IMR-90 (cell line): ENCODE results near the gene ARPC4. TPM values are rescaled to one million over a fixed set of nuclear protein-coding genes. Genes with fewer than 3 reads are reported as not detected.
A peak's percentile ranks its signal among the peaks of the same experiment; 100 is the strongest.

Source experiments
- ATAC-seq: fragments of 200-7000 bp; cut with Tn5 transposase; 2 replicates; pipeline ENCODE4 v1.9.1; 2020; ENCODE audit warnings: low read depth, mild to moderate bottlenecking, moderate library complexity
- BruUV-seq: library from RNA; stranded (reverse); fragments of 400-500 nt; replicated peaks from 2 replicates; lab custom pipeline; 2021; lab: Mats Ljungman, UMichigan
- CTCF ChIA-PET: fragments of 300-600 bp; formaldehyde crosslinking; extraction: SDS; loops from one replicate; lab custom pipeline; 2021; ENCODE audit warnings: antibody characterized with exemption; lab: Yijun Ruan, JAX
- POLR2A ChIA-PET: fragments of 300-600 bp; sonication (Branson Sonifier 250); formaldehyde crosslinking; loops from one replicate; lab custom pipeline; 2022; ENCODE audit warnings: antibody characterized with exemption; ENCODE audit not compliant: unreplicated experiment; lab: Charles Lee
- DNase-seq: peaks from one replicate; pipeline ENCODE4 v3.0.0; 2013
- H2AFZ ChIP-seq: replicated peaks from 2 replicates; pipeline ENCODE3; 2013; ENCODE audit warnings: low read length, mild to moderate bottlenecking; ENCODE audit not compliant: poor library complexity
- H2AK5ac ChIP-seq: 2 replicates; pipeline ENCODE4 v1.6.1; 2013; ENCODE audit warnings: low read depth, low read length, inconsistent platforms
- H2AK9ac ChIP-seq: replicated peaks from 2 replicates; pipeline ENCODE3; 2013; ENCODE audit warnings: mild to moderate bottlenecking, low read depth, low read length, moderate library complexity; ENCODE audit not compliant: poor library complexity
- H2BK120ac ChIP-seq: 2 replicates; pipeline ENCODE4 v1.6.1; 2013; ENCODE audit warnings: low read depth, low read length, inconsistent platforms
- H2BK15ac ChIP-seq: 3 replicates; pipeline ENCODE4 v1.6.1; 2013; ENCODE audit warnings: low read depth, low read length, inconsistent platforms
- H2BK20ac ChIP-seq: 2 replicates; pipeline ENCODE4 v1.6.1; 2013; ENCODE audit warnings: low read depth, mild to moderate bottlenecking, inconsistent platforms, low read length, moderate library complexity
- H2BK5ac ChIP-seq: 2 replicates; pipeline ENCODE4 v1.6.1; 2013; ENCODE audit warnings: mild to moderate bottlenecking, low read depth, low read length, inconsistent platforms; ENCODE audit not compliant: poor library complexity, severe bottlenecking
- H3K14ac ChIP-seq: replicated peaks from 2 replicates; pipeline ENCODE4 v1.6.1; 2013; ENCODE audit warnings: low read depth, low read length, inconsistent platforms
- H3K18ac ChIP-seq: 2 replicates; pipeline ENCODE4 v1.6.1; 2013; ENCODE audit warnings: low read depth, low read length, control low read depth
- H3K23ac ChIP-seq: 2 replicates; pipeline ENCODE4 v1.6.1; 2013; ENCODE audit warnings: low read depth, low read length, inconsistent platforms
- H3K27ac ChIP-seq: 2 replicates; pipeline ENCODE4 v1.5.1; 2013; ENCODE audit warnings: mild to moderate bottlenecking, control low read depth, low read length; ENCODE audit not compliant: insufficient read depth
- H3K27me3 ChIP-seq: 2 replicates; pipeline ENCODE4 v1.6.1; 2013; ENCODE audit warnings: low read length; ENCODE audit not compliant: control insufficient read depth, insufficient read depth
- H3K36me3 ChIP-seq: 2 replicates; pipeline ENCODE4 v1.6.1; 2013; ENCODE audit warnings: low read length, mixed read lengths; ENCODE audit not compliant: control insufficient read depth, insufficient read depth
- H3K4ac ChIP-seq: 2 replicates; pipeline ENCODE4 v1.6.1; 2013; ENCODE audit warnings: low read depth, low read length, inconsistent platforms
- H3K4me1 ChIP-seq: 2 replicates; pipeline ENCODE4 v1.6.1; 2013; ENCODE audit warnings: low read length, mixed read lengths; ENCODE audit not compliant: control insufficient read depth, insufficient read depth
- H3K4me2 ChIP-seq: 2 replicates; pipeline ENCODE4 v1.6.1; 2013; ENCODE audit warnings: low read depth, mild to moderate bottlenecking, control low read depth, low read length, moderate library complexity
- H3K4me3 ChIP-seq: 2 replicates; pipeline ENCODE4 v1.5.1; 2013; ENCODE audit warnings: low read depth, mild to moderate bottlenecking, control low read depth, low read length, moderate library complexity; ENCODE audit not compliant: insufficient read depth
- H3K56ac ChIP-seq: 2 replicates; pipeline ENCODE4 v1.6.1; 2013; ENCODE audit warnings: low read length, inconsistent platforms; ENCODE audit not compliant: insufficient read depth; ENCODE audit errors: extremely low read depth
- H3K79me1 ChIP-seq, 2 experiments: 2 replicates each; pipeline ENCODE4 v1.6.1; 2013; ENCODE audit warnings: low read length in 2 of 2, inconsistent platforms in 1 of 2, low read depth in 1 of 2
- H3K9ac ChIP-seq: 2 replicates; pipeline ENCODE4 v1.6.1; 2013; ENCODE audit warnings: low read depth, low read length, control low read depth
- H3K9me1 ChIP-seq: 2 replicates; pipeline ENCODE4 v1.6.1; 2013; ENCODE audit warnings: low read length, inconsistent platforms; ENCODE audit not compliant: insufficient read depth
- H3K9me3 ChIP-seq: 2 replicates; pipeline ENCODE4 v1.6.1; 2013; ENCODE audit warnings: low read length; ENCODE audit not compliant: control insufficient read depth, insufficient read depth
- H4K20me1 ChIP-seq: 2 replicates; pipeline ENCODE4 v1.6.1; 2013; ENCODE audit warnings: low read length, inconsistent platforms; ENCODE audit not compliant: insufficient read depth
- H4K5ac ChIP-seq: 2 replicates; pipeline ENCODE4 v1.6.1; 2013; ENCODE audit warnings: mild to moderate bottlenecking, low read depth, low read length, control low read depth
- H4K8ac ChIP-seq, 2 experiments: 2 replicates each; pipeline ENCODE4 v1.6.1; 2013; ENCODE audit warnings: low read depth in 2 of 2, low read length in 2 of 2, control low read depth in 1 of 2, inconsistent platforms in 1 of 2
- H4K91ac ChIP-seq: 2 replicates; pipeline ENCODE4 v1.6.1; 2013; ENCODE audit warnings: low read depth, low read length, inconsistent platforms; ENCODE audit not compliant: insufficient read depth
- MXI1 ChIP-seq: IDR thresholded peaks from 2 replicates; pipeline ENCODE4 v1.6.1; 2012; ENCODE audit warnings: low read depth, mild to moderate bottlenecking, low read length, moderate library complexity, borderline replicate concordance
- POLR2A ChIP-seq: IDR thresholded peaks from 2 replicates; pipeline ENCODE4 v1.6.1; 2012; ENCODE audit warnings: mild to moderate bottlenecking, low read depth, low read length
- RFX5 ChIP-seq: IDR thresholded peaks from 2 replicates; pipeline ENCODE4 v1.8.0; 2012; ENCODE audit warnings: low read depth, mild to moderate bottlenecking, low read length, moderate library complexity
- WGBS, 2 experiments: methylation state at CpG; one replicate each; pipeline versions ENCODE4 v1.1.5 to v1.1.7; 2013; ENCODE audit warnings: missing lambda C conversion rate in 2 of 2; ENCODE audit not compliant: insufficient read length in 1 of 2; ENCODE audit errors: extremely low coverage in 2 of 2; 5-methylcytosine and 5-hydroxymethylcytosine counted together
- dilution Hi-C: fragments of 300-500 bp; cut with HindIII; formaldehyde crosslinking; loops from one replicate; pipeline ENCODE4 v1.14.3; 2018; ENCODE audit warnings: low sequenced_read_pairs; ENCODE audit not compliant: unreplicated experiment
- in situ Hi-C: fragments of 300-500 bp; cut with MboI; formaldehyde crosslinking; loops from 3 replicates; pipeline ENCODE4 v1.14.3; 2019; ENCODE audit warnings: low sequenced_read_pairs, inconsistent platforms, mixed read lengths
- intact Hi-C: fragments of 100-400 bp; cut with micrococcal nuclease; formaldehyde crosslinking; loops from 2 replicates; pipeline ENCODE4 v1.10.0; 2022
- polyA plus RNA-seq, 3 experiments: library from polyadenylated mRNA; depleted of rRNA; stranded (reverse); fragments of >200 nt; gene quantifications; 2 replicates each; pipeline ENCODE4 v1.2.3, GENCODE V29; 2012; ENCODE audit warnings: low replicate concordance in 1 of 3
- total RNA-seq: library from RNA; depleted of rRNA; stranded (reverse); fragments of >200 nt; gene quantifications from 2 replicates; pipeline ENCODE4 v1.2.3, GENCODE V29; 2012

ARPC4 gene
- total and polyA plus RNA-seq, 2 of the 4 experiments (the other 2 are of a cell fraction): 188 to 383 TPM

DNA sequence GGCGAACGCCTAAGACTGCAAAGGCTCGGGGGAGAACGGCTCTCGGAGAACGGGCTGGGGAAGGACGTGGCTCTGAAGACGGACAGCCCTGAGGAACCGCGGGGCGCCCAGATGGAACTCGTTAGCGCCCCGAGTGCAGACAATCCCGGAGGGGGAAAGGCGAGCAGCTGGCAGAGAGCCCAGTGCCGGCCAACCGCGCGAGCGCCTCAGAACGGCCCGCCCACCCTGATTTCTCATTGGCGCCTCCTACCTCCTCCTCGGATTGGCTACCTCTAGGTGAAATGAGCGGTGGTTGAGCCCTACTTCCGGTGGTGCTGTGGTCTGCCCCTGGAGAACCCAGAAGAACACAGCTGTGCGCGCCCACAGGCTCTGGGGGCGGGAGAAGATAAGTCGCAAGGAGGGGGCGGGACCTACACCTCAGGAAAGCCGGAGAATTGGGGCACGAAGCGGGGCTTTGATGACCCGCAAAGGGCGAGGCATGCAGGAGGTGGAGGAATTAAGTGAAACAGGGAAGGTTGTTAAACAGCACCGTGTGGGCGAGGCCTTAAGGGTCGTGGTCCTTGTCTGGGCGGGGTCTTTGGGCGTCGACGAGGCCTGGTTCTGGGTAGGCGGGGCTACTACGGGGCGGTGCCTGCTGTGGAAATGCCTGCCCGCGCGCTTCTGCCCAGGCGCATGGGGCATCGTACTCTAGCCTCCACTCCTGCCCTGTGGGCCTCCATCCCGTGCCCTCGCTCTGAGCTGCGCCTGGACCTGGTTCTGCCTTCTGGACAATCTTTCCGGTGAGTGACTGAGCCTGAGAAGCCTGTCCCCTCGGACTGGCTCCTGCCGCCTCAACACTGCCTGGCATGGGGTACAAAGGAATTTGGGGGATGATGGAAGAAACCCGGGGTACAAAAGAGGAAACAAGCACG, 43.0 kb upstream of the ARPC4 start, which contains the start of gene OGG1:
Gene OGG1 (plus strand): TSS at position 308 of the 911 bp plus-strand sequence. CDS start 335 bp downstream, at position 643.
- TF ChIP-seq RFX5 (no peak), MXI1 (peak; percentile 79), POLR2A (peak; percentile 27; the same call in 1 of the 2 replicates)
- Histone ChIP-seq H3K9me3 (no peaks in the 10 kb centered on the region), H3K9me1 (peaks cover 17% of the 10 kb centered on the region), H3K4me3 (peak within 1 kb of the TSS; percentile 64), H2BK120ac (peak within 1 kb of the TSS; percentile 96), H2AK9ac (peak within 1 kb of the TSS; percentile 91), H3K4ac (peak within 1 kb of the TSS; percentile 97), H2AK5ac (peak within 1 kb of the TSS; percentile 83), H2BK20ac (peak within 1 kb of the TSS; percentile 74), H3K9ac (peak within 1 kb of the TSS; percentile 82), H3K4me1 (peaks cover 20% of the 10 kb centered on the region), H2BK5ac (peak within 1 kb of the TSS; percentile 95), H3K27ac (peak within 1 kb of the TSS; percentile 90), H3K27me3 (no peaks in the 10 kb centered on the region), H3K14ac (peak within 1 kb of the TSS; percentile 96), H3K79me1 (peaks cover 17 to 42% of the 10 kb centered on the region in 2 experiments), H4K8ac (peak within 1 kb of the TSS; percentile 70 to 98), H3K36me3 (peaks cover 39% of the 10 kb centered on the region), H2BK15ac (peak within 1 kb of the TSS; percentile 90; the same call in 2 of the 3 replicates), H3K18ac (peak within 1 kb of the TSS; percentile 92), H4K5ac (peak within 1 kb of the TSS; percentile 78), H4K20me1 (no peaks in the 10 kb centered on the region), H3K4me2 (peak within 1 kb of the TSS; percentile 82), H4K91ac (peak within 1 kb of the TSS; percentile 97), H3K56ac (peak within 1 kb of the TSS; percentile 98), H3K23ac (peak within 1 kb of the TSS; percentile 89), H2AFZ (peak within 1 kb of the TSS; percentile 99)
- DNase-seq: peak; percentile 98
- BruUV-seq: no TSS peak
- POLR2A ChIA-PET: interaction anchor here (1.6 kb wide), 1 partner anchor 17 kb away, joined by 5 read pairs; no protein-coding TSS in a partner anchor
- WGBS, 2 experiments: 0% methylated on average over 23 of the region's 60 CpGs; no CpG with 5 or more reads in 1 of the 2 experiments
- ATAC-seq: peak; percentile 94
- CTCF ChIA-PET: interaction anchor here (1.9 kb wide), 1 partner anchor 34 kb away, joined by 4 read pairs; no protein-coding TSS in a partner anchor
- dilution Hi-C loops (no loop called here), in situ Hi-C loops (no loop called here), intact Hi-C loops (loop anchor here (1.0 kb wide), 1 partner anchor 19 kb away; the partner anchor contains the start of gene BRPF1)
